ENCODE results near the gene GMPPA.

GMPPA gene

GRCh38 chr2:219498280-219499057, at the start of gene GMPPA:
TSS of gene GMPPA (plus strand) at chr2:219498891. CDS start at chr2:219499976, 1,085 bp downstream.
- peak within 1 kb of the TSS; percentile 94 for H3K4me3 Mint-ChIP-seq
- H3K27ac Mint-ChIP-seq, result peak within 1 kb of the TSS; percentile 87
- peaks cover 34% of the 10 kb centered on the region for H3K27me3 Mint-ChIP-seq
- H3K36me3 Mint-ChIP-seq (ENCODE audit: low read depth), result no peaks in the 10 kb centered on the region
- H3K4me1 Mint-ChIP-seq (ENCODE audit: low read depth), result peaks cover 32% of the 10 kb centered on the region
- no peaks in the 10 kb centered on the region for H3K9me3 Mint-ChIP-seq

GRCh38 chr2:219449609-219450008, 49.1 kb upstream of the GMPPA start:
- Mint-ChIP-seq H3K36me3 (ENCODE audit: low read depth) (no peaks in the 10 kb centered on the region), H3K4me3 (no peak overlapping the region), H3K27me3 (peaks cover 16% of the 10 kb centered on the region), H3K9me3 (no peaks in the 10 kb centered on the region), H3K27ac (no peak overlapping the region), H3K4me1 (ENCODE audit: low read depth) (peaks cover 15% of the 10 kb centered on the region)

- peaks cover 16% of the 10 kb centered on the region for H3K27me3 Mint-ChIP-seq
- no peak overlapping the region for H3K4me3 Mint-ChIP-seq
- H3K4me1 Mint-ChIP-seq (ENCODE audit: low read depth), result peaks cover 15% of the 10 kb centered on the region
- no peaks in the 10 kb centered on the region for H3K36me3 Mint-ChIP-seq (ENCODE audit: low read depth)
- no peaks in the 10 kb centered on the region for H3K9me3 Mint-ChIP-seq
- H3K27ac Mint-ChIP-seq, result no peak overlapping the region
Measured at GRCh38 chr2:219451661-219452360, 46.9 kb upstream of the GMPPA start.

DNA sequence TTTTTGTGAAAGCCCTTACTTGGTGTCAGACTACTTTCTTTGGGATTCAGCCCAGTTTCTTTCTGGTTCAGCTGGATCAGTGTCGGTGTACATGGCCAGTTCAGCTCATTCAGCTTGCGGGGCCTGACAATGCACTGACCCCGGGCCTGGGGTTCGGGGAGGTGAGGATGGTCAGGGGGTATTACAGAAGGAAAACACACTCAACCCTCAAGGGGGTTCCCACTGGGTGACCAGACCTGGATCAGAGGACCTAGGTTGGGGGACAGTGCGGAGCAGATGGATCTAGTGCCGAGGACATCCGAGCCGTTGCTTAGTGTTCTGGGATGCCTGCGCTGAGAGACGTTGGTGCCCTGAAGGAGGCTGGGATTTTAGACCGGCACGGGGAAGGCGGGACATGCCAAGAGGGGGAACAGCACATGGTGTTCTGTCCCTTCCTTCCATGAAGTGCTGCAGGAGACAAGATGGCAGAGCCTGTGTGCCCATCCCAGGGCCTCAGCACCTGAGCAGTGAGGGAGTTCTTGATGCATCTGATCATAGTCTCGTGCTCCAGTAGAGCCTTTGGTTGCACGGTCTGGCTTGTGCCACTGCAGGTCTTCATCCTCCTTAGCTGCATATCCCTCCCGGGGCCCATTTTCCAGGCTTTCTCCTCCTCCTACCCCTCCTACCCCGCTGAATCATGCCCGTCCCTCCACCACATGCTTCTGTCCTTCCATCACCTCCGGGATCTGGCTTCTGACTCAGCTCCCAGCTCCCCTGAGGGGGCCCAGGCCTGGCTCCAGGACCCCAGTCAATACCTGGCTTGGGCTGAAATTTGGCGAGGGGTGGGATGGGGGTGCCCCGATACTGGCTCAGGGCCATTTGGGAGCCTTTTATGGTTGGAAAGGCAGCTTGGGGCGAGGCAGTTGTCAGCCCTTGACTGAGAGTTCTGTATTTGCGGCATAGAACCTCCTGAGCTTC, 46.1 kb upstream of the GMPPA start:
- H3K4me3 Mint-ChIP-seq, result no peak overlapping the region
- H3K36me3 Mint-ChIP-seq (ENCODE audit: low read depth), result no peaks in the 10 kb centered on the region
- H3K9me3 Mint-ChIP-seq, result no peaks in the 10 kb centered on the region
- H3K27ac Mint-ChIP-seq, result no peak overlapping the region
- H3K27me3 Mint-ChIP-seq, result peaks cover 16% of the 10 kb centered on the region
- peaks cover 16% of the 10 kb centered on the region for H3K4me1 Mint-ChIP-seq (ENCODE audit: low read depth)

DNA sequence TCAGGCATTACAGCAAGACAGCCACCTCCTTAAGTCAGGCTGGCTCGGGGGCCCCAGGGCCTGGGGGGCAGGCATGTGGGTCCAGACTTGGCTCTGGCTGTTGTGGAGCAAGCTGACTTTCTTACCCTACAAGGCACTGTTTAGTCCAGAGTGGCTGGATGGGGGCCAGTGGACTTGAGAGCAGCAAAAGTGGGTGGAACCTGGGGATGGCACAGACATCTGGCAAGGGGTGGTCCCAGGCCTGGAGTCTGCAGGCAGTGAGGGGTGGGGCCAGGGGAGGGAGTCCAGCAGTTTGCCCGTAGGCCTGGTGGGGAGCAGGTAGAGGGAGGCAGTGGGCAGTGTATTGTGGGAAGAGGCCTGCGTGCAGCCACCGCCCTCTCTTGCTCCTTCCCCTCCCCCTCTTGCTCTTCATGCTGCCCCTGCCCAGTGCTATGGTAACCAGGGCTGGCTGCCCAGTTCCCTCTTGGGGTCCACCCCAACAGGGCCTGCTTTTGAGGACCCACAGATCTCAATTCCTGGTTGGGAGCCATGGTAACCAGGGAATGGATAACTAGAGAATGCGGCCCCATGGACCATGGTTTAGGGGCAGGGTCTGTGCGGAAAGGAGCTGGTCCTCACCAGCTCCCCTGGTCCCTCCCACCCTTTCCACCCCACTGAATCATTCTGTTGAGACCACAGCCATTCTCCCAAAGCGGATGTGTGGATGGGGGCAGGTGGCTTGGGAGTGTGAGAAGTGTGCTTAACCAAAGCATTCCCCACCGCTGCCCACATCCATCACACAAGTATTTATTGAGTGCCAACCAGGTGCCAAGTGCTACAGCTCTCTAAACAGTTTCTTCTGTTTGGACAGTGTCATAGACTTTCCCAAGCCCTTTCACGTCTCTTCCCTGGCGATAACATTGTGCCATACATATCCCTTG, 44.8 kb upstream of the GMPPA start:
- Mint-ChIP-seq H3K9me3 (no peaks in the 10 kb centered on the region), H3K4me3 (no peak overlapping the region), H3K36me3 (ENCODE audit: low read depth) (no peaks in the 10 kb centered on the region), H3K27ac (no peak overlapping the region), H3K27me3 (peaks cover 16% of the 10 kb centered on the region), H3K4me1 (ENCODE audit: low read depth) (peaks cover 28% of the 10 kb centered on the region)

GRCh38 chr2:219455581-219455980, 43.1 kb upstream of the GMPPA start:
- H3K4me3 Mint-ChIP-seq, result no peak overlapping the region
- H3K9me3 Mint-ChIP-seq, result no peaks in the 10 kb centered on the region
- peak overlapping the region; percentile 10 for H3K27ac Mint-ChIP-seq
- peaks cover 25% of the 10 kb centered on the region for H3K4me1 Mint-ChIP-seq (ENCODE audit: low read depth)
- no peaks in the 10 kb centered on the region for H3K36me3 Mint-ChIP-seq (ENCODE audit: low read depth)
- H3K27me3 Mint-ChIP-seq, result peaks cover 2% of the 10 kb centered on the region

GRCh38 chr2:219457784-219458369, 40.8 kb upstream of the GMPPA start:
- Mint-ChIP-seq H3K4me3 (no peak overlapping the region), H3K36me3 (ENCODE audit: low read depth) (no peaks in the 10 kb centered on the region), H3K27ac (no peak overlapping the region), H3K4me1 (ENCODE audit: low read depth) (peaks cover 13% of the 10 kb centered on the region), H3K9me3 (no peaks in the 10 kb centered on the region), H3K27me3 (no peaks in the 10 kb centered on the region)

DNA sequence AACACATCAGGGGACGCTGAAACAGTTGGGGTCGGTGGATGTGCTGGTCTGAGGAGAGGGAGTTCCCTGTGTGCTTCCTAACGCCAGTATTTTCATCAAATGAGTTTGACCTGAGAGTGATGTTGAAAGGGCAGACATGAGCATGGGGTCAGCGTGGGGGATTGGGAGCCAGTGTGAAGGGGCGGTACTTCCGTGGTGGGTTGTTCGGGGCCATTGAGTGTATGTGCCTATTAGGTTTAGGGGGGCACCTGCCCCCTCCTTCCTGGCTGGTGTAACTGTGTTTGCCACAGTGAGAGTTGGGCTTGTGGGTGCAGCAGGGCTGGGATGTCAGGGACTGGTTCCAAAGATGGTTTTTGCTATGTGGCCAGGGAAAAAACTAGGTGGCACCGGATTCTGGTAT, 39.7 kb upstream of the GMPPA start:
- H3K4me1 Mint-ChIP-seq (ENCODE audit: low read depth), result peaks cover 13% of the 10 kb centered on the region
- no peaks in the 10 kb centered on the region for H3K9me3 Mint-ChIP-seq
- no peaks in the 10 kb centered on the region for H3K36me3 Mint-ChIP-seq (ENCODE audit: low read depth)
- no peak overlapping the region for H3K4me3 Mint-ChIP-seq
- no peak overlapping the region for H3K27ac Mint-ChIP-seq
- H3K27me3 Mint-ChIP-seq, result no peaks in the 10 kb centered on the region

- Mint-ChIP-seq H3K27me3 (no peaks in the 10 kb centered on the region), H3K36me3 (ENCODE audit: low read depth) (no peaks in the 10 kb centered on the region), H3K9me3 (no peaks in the 10 kb centered on the region), H3K4me1 (ENCODE audit: low read depth) (peaks cover 13% of the 10 kb centered on the region), H3K4me3 (no peak overlapping the region), H3K27ac (no peak overlapping the region)
Measured at GRCh38 chr2:219459460-219460311, 39.0 kb upstream of the GMPPA start.

GRCh38 chr2:219460424-219460926, 38.2 kb upstream of the GMPPA start:
- Mint-ChIP-seq H3K9me3 (no peaks in the 10 kb centered on the region), H3K4me3 (no peak overlapping the region), H3K4me1 (ENCODE audit: low read depth) (peaks cover 13% of the 10 kb centered on the region), H3K36me3 (ENCODE audit: low read depth) (no peaks in the 10 kb centered on the region), H3K27ac (no peak overlapping the region), H3K27me3 (no peaks in the 10 kb centered on the region)

DNA sequence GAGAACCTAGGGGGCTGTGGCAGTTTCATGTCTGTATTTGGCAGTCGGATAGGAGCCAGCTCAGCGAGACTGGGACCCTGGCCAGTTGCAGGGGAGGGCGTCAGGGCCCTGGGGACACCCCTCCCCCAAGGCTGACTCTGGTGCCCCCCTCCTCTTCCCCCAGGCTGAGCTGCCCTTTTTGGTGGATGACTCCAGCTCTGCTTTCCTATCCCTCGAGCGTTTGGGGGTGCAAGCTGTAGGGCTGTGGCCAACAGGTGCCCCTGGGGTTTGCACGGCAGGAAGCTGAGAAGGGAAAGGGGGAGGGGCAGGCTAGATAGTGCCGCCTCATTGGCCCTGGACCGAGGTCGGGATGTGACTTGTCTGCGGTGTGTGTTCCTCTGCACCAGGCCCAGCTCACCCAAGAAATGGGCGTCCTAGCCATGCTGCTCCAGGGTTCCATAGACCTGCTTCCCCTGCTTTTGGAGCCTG, 37.6 kb upstream of the GMPPA start:
- no peak overlapping the region for H3K4me3 Mint-ChIP-seq
- H3K9me3 Mint-ChIP-seq, result no peaks in the 10 kb centered on the region
- H3K4me1 Mint-ChIP-seq (ENCODE audit: low read depth), result peaks cover 13% of the 10 kb centered on the region
- H3K27ac Mint-ChIP-seq, result no peak overlapping the region
- H3K36me3 Mint-ChIP-seq (ENCODE audit: low read depth), result no peaks in the 10 kb centered on the region
- H3K27me3 Mint-ChIP-seq, result no peaks in the 10 kb centered on the region

GRCh38 chr2:219461669-219462068, 37.0 kb upstream of the GMPPA start:
- Mint-ChIP-seq H3K9me3 (no peaks in the 10 kb centered on the region), H3K36me3 (ENCODE audit: low read depth) (no peaks in the 10 kb centered on the region), H3K4me3 (no peak overlapping the region), H3K27ac (no peak overlapping the region), H3K4me1 (ENCODE audit: low read depth) (peaks cover 13% of the 10 kb centered on the region), H3K27me3 (no peaks in the 10 kb centered on the region)

DNA sequence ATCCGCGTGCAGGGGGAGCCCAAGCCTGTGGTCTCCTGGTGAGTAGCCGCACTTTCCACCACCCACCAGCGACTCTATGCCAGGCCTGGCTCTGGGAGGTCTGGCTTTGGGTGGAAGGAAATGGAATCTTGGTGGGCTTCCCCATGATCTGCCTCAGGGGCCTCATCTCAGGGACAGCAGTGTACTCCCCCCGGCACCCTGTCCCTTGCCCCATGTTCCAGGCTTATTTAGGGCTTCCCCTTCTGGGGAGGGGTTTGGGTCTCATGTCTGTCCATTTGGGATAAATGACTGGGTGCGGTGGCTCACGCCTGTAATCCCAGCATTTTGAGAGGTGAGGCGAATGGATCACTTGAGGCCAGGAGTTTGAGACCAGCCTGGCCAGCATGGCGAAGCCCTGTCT, 36.3 kb upstream of the GMPPA start:
- Mint-ChIP-seq H3K27ac (no peak overlapping the region), H3K27me3 (no peaks in the 10 kb centered on the region), H3K9me3 (no peaks in the 10 kb centered on the region), H3K36me3 (ENCODE audit: low read depth) (no peaks in the 10 kb centered on the region), H3K4me3 (no peak overlapping the region), H3K4me1 (ENCODE audit: low read depth) (peaks cover 13% of the 10 kb centered on the region)
